Fibroblast of mammary gland (primary cell): ENCODE measurements around the gene KCNMB2.
A peak's percentile ranks its signal among the peaks of the same experiment; 100 is the strongest.

Experiments used
- DNase-seq: peaks from one replicate; pipeline ENCODE4 v3.0.0-alpha.2; 2010; ENCODE audit warnings: low read depth
- H3K4me3 ChIP-seq: 2 replicates; pipeline ENCODE4 v1.5.1; 2011; ENCODE audit warnings: low read depth, mild to moderate bottlenecking, low read length, moderate library complexity; ENCODE audit not compliant: control insufficient read depth
- TF ChIP-seq, protein P1 (sequence below): conservative IDR thresholded peaks from 2 replicates; pipeline ENCODE4 v1.5.1; 2011; ENCODE audit warnings: low read depth, low read length, inconsistent platforms; ENCODE audit not compliant: control insufficient read depth, insufficient read depth

Gene KCNMB2

DNA sequence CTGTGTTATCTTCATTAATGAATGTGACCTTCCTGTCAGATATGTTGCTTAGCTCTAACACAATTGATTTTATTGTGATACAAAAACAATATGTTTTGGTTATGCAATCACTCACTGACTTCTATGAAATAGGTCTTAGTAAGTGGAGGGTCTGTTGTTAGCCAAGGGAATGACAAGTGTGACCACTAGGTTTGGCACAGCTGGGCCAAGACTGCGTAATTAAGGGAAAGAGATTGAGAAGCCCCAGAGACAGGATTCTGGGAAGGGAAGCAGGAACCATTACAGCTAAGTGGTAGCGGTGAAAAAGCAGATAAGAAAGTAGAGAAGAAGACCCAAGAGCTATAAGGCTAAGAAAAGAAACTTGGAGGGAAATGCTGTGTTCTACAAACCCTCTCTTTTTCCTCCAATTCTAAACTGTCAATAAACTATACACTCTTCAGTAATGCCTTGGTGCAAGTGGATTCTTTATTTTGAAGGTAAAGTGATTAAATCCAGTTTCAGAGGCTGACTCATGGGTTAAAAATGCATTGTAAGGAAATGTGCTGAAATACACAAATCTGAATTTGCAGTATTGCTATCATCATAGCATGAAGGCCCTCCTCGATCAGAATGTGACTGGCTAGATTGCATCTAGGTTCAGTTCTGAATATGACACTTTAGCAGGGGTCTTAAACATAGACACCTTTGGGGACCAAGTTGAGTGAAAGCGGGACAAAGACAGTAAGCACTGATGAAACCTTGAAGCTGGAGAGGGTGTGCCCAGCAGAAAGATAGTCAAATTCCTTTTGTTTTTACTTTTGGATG, 26.1 kb downstream of the KCNMB2 start:
- no peak for DNase-seq
- H3K4me3 ChIP-seq: no peak overlapping the region
- TF ChIP-seq, protein P1, sequence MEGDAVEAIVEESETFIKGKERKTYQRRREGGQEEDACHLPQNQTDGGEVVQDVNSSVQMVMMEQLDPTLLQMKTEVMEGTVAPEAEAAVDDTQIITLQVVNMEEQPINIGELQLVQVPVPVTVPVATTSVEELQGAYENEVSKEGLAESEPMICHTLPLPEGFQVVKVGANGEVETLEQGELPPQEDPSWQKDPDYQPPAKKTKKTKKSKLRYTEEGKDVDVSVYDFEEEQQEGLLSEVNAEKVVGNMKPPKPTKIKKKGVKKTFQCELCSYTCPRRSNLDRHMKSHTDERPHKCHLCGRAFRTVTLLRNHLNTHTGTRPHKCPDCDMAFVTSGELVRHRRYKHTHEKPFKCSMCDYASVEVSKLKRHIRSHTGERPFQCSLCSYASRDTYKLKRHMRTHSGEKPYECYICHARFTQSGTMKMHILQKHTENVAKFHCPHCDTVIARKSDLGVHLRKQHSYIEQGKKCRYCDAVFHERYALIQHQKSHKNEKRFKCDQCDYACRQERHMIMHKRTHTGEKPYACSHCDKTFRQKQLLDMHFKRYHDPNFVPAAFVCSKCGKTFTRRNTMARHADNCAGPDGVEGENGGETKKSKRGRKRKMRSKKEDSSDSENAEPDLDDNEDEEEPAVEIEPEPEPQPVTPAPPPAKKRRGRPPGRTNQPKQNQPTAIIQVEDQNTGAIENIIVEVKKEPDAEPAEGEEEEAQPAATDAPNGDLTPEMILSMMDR: no peak

- H3K4me3 ChIP-seq: no peak overlapping the region
- TF ChIP-seq, protein P1: no peak
- peak; percentile 52 for DNase-seq
These were observed 26.7 kb downstream of the KCNMB2 start for GRCh38 chr3:178562947-178563232.

DNA sequence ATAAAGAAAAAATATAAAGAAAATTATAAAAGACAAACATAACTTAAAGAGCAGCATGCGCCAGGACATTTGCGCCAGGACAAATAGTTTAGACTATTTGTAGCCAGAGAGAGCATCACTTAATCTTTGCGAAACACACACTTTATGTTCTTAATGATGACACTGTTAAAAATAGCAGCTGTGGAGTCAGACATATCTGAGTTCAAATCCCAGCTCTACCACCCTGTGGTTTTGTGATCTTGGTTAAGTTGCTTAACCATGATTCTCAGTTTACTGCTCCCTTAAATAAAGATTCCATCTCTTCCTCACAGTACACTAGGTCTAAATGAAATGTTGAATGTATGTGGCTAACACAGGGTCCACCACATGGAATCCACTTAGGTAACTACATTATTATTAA, 31.4 kb downstream of the KCNMB2 start:
- no peak overlapping the region for H3K4me3 ChIP-seq
- TF ChIP-seq, protein P1: no peak
- DNase-seq: no peak

DNA sequence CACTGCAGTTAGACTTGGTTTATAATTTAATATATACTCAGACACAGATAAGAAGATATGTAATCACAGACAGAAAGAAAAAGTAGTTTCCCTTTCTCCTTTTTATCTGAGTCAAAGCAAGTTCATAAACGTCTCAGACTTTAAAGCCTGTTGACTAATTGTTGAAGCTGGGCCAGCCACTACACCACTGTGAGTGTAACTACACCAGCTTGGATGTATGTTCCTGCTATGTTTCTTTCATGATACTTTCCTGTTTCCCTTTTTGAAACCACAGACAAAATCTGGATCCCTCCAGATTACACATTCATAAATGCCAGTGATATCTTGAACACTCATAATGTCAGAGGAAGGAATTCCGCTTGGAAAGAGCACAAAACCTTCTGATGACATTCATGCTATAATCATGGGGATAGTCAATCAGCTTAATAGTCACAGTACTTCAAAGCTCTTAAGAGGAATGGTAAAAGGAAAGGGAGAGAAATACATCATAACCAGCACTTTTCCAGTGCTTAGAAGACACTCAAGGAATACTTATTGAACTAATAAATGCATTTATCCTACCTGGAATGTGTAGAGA, 32.0 kb downstream of the KCNMB2 start:
- TF ChIP-seq, protein P1: no peak
- no peak overlapping the region for H3K4me3 ChIP-seq
- DNase-seq: no peak

DNA sequence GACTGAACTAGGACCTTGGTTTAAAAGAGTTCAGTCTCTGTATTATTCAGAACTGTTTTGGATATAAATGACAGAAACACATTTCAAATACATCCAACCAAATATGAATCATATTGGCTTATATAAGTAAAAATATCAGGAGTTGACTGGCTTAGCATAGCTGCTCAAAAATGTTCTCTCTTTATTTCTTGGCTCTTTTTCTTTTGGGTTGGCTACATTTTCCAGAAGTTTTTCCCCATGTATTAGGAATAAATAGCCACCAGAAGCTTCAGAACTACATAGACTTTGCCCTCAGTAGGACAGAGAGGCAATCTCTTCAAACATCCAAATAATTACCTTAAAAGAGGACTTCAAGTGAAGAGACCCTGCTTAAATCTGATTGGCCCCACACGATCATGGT, 32.7 kb downstream of the KCNMB2 start:
- no peak for DNase-seq
- no peak overlapping the region for H3K4me3 ChIP-seq
- TF ChIP-seq, protein P1: no peak

- TF ChIP-seq, protein P1: no peak
- H3K4me3 ChIP-seq: no peak overlapping the region
- DNase-seq: no peak
These were observed 33.6 kb downstream of the KCNMB2 start for GRCh38 chr3:178569826-178570225.
